Astrocyte of the spinal cord (primary cell): ENCODE data around the gene VAV2.

Experiments used
- DNase-seq: peaks from one replicate; pipeline ENCODE4 v3.0.0; 2011; ENCODE audit warnings: low read depth, low spot score
- H3K4me3 ChIP-seq: 2 replicates; pipeline ENCODE4 v1.5.1; 2011; ENCODE audit warnings: low read depth, mild to moderate bottlenecking, low read length, moderate library complexity
- CTCF ChIP-seq: IDR thresholded peaks from 2 replicates; pipeline ENCODE4 v1.5.1; 2012; ENCODE audit warnings: low read depth, mild to moderate bottlenecking, low read length, inconsistent platforms
- in situ Hi-C: cut with HindIII; loops from 2 replicates; pipeline ENCODE4 v1.10.0; 2017; ENCODE audit warnings: low sequenced_read_pairs

VAV2 gene

DNA sequence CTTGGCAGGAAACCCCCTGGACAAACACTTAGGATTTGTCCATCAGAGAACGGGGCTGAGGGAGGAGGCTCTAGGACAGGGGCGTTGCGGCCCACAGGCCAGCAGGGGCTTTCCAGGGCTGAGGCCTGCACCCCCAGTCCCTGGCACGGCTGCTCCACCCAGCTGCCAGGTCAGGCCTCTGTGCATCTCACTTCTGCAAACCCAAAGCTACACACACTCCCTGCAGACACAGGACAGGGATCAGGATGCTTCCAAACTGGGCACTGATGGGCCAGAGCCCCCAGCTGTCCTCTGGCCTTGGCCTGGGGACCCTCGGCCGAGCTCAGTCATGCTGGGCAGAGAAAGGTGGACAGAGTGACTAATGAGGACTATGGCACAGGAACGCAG is 147.7 kb downstream of the VAV2 start:
- no peak for DNase-seq
- H3K4me3 ChIP-seq = no peak overlapping the region
- TF ChIP-seq CTCF = no peak
- in situ Hi-C loops = no loop called here

- H3K4me3 ChIP-seq = no peak overlapping the region
- no peak for DNase-seq
- TF ChIP-seq CTCF = no peak
- in situ Hi-C loops = no loop called here
Observed at GRCh38 chr9:133843751-133844397, 148.2 kb downstream of the VAV2 start.

- in situ Hi-C loops = no loop called here
- TF ChIP-seq CTCF = no peak
- no peak for DNase-seq
- H3K4me3 ChIP-seq = no peak overlapping the region
Observed at GRCh38 chr9:133843250-133843649, 148.9 kb downstream of the VAV2 start.

DNA sequence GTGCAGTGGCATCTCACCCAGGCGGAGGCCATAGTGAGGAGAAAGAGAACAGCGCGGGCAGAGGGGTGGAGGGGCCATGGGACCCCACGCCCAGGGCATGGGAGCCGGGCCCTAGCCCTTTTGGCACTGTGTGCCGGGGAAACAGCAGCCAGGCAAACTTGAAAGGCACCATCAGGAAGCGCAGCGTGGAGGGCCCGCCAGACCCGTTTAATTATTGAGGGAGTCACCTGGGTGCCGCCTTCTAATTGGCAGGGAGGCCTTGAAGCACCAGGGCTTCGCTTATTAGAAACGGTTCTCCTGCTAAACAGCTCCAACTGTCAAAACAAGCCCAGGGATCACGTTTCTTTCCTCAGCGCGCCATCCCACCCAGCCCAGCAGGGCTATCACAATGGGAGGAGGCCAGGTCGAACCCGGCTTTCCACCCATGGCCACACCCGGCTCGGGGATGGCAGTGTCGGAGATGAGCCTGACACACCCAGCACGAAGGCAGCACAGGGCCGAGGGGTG is 149.3 kb downstream of the VAV2 start:
- DNase-seq = no peak
- no peak for TF ChIP-seq CTCF
- no peak overlapping the region for H3K4me3 ChIP-seq
- in situ Hi-C loops = no loop called here

DNA sequence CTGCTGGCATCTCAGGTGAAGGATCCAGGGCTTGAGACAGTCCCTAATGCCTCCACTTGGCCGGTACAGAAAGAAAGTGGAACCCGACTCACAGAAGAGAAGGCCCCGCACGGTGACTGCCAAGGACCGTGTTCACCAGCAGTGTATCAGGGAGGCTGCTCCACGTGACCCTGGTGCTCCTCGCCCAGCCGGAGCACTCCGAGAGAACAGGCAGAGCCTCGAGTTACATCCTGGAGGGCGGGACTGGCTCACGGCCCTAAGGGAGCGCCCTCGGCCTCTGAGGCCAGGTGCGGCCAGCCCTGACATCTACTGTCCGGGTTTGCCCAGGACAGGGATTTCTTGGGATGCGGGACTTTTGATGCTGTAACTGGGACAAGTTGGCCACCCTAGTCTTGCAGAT is 149.9 kb downstream of the VAV2 start:
- no peak for TF ChIP-seq CTCF
- no peak overlapping the region for H3K4me3 ChIP-seq
- in situ Hi-C loops = no loop called here
- no peak for DNase-seq

- no peak for DNase-seq
- TF ChIP-seq CTCF = no peak
- H3K4me3 ChIP-seq = no peak overlapping the region
- in situ Hi-C loops = no loop called here
Observed at GRCh38 chr9:133841167-133841812, 150.8 kb downstream of the VAV2 start.
